Testis (tissue), 2 donors: ENCODE results near the gene ZMYM1.

Source experiments
- POLR2A ChIP-seq: fragments of 450-650 bp; IDR thresholded peaks from one replicate; pipeline ENCODE4 v1.6.1; 2017; ENCODE audit warnings: antibody characterized with exemption, mild to moderate bottlenecking, moderate library complexity
- TF ChIP-seq, protein P1 (sequence below), 3 experiments: fragments of 450-650 bp in 2 of 3; fragments of 200-600 bp in 1 of 3; sonication (generic) in 1 of 3; IDR thresholded peaks; one replicate each; pipeline ENCODE4 v1.5.1; 2016 to 2019; ENCODE audit warnings: antibody characterized with exemption in 3 of 3, mild to moderate bottlenecking in 2 of 3, moderate library complexity in 1 of 3

DNA sequence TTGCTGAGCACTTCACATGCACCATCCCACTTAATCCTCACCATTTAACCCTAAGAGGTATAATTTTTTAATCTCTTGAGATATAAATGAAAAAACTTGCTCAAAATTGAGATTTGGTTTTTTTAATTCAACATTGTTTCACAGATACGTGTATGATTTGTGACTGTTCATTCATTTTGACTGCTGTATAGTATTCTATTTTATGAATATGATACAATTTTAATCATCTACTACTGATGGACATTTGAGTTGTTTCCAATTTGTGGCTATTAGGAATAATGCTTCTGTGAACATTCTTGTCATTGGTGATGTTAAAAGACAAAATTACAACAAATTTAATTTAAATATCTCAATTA lies 46.8 kb upstream of the ZMYM1 start:
- TF ChIP-seq POLR2A = no peak
- TF ChIP-seq, protein P1, sequence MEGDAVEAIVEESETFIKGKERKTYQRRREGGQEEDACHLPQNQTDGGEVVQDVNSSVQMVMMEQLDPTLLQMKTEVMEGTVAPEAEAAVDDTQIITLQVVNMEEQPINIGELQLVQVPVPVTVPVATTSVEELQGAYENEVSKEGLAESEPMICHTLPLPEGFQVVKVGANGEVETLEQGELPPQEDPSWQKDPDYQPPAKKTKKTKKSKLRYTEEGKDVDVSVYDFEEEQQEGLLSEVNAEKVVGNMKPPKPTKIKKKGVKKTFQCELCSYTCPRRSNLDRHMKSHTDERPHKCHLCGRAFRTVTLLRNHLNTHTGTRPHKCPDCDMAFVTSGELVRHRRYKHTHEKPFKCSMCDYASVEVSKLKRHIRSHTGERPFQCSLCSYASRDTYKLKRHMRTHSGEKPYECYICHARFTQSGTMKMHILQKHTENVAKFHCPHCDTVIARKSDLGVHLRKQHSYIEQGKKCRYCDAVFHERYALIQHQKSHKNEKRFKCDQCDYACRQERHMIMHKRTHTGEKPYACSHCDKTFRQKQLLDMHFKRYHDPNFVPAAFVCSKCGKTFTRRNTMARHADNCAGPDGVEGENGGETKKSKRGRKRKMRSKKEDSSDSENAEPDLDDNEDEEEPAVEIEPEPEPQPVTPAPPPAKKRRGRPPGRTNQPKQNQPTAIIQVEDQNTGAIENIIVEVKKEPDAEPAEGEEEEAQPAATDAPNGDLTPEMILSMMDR (IDR thresholded peaks at IDR 0.05) = no peak
